Brain microvascular endothelial cell (primary cell): ENCODE measurements around the gene AKR1C8.

ENCODE experiments used
- DNase-seq: peaks from one replicate; pipeline ENCODE4 v3.0.0-alpha.2; 2020
- H3K27ac ChIP-seq: fragments of 250-450 bp; sonication (Bioruptor Pico); 2 replicates; pipeline ENCODE4 v1.5.1; 2020; ENCODE audit warnings: mild to moderate bottlenecking, moderate library complexity
- H3K27me3 ChIP-seq: fragments of 250-450 bp; sonication (Bioruptor Pico); replicated peaks from 2 replicates; pipeline ENCODE4 v1.5.1; 2020; ENCODE audit warnings: mild to moderate bottlenecking
- H3K36me3 ChIP-seq: fragments of 250-450 bp; sonication (Bioruptor Pico); replicated peaks from 2 replicates; pipeline ENCODE4 v1.5.1; 2020; ENCODE audit warnings: mild to moderate bottlenecking
- H3K4me3 ChIP-seq: 2 replicates; pipeline ENCODE4 v1.5.1; 2011; ENCODE audit warnings: low read depth, mild to moderate bottlenecking, control low read depth, low read length, moderate library complexity
- CTCF ChIP-seq: IDR thresholded peaks from 2 replicates; pipeline ENCODE4 v1.5.1; 2011; ENCODE audit warnings: low read depth, mild to moderate bottlenecking, moderate library complexity, low read length, control low read depth, inconsistent platforms; ENCODE audit errors: missing control alignments
- in situ Hi-C: cut with HindIII; loops from 2 replicates; pipeline ENCODE4 v1.10.0; 2017; ENCODE audit warnings: low sequenced_read_pairs, low pct_ligation_motif_present

AKR1C8 gene

GRCh38 chr10:5107860-5108526, 77.0 kb downstream of the AKR1C8 start:
- in situ Hi-C loops, result no loop called here
- Histone ChIP-seq H3K27me3 (no peaks in the 10 kb centered on the region), H3K4me3 (no peak overlapping the region), H3K36me3 (no peaks in the 10 kb centered on the region), H3K27ac (no peak overlapping the region)
- TF ChIP-seq CTCF, result no peak
- no peak for DNase-seq

GRCh38 chr10:5106553-5106952, 78.4 kb downstream of the AKR1C8 start:
- Histone ChIP-seq H3K36me3 (no peaks in the 10 kb centered on the region), H3K27me3 (no peaks in the 10 kb centered on the region), H3K27ac (no peak overlapping the region), H3K4me3 (no peak overlapping the region)
- DNase-seq, result no peak
- in situ Hi-C loops, result no loop called here
- no peak for TF ChIP-seq CTCF

- DNase-seq, result no peak
- Histone ChIP-seq H3K4me3 (no peak overlapping the region), H3K27ac (no peak overlapping the region), H3K36me3 (no peaks in the 10 kb centered on the region), H3K27me3 (no peaks in the 10 kb centered on the region)
- no peak for TF ChIP-seq CTCF
- in situ Hi-C loops, result no loop called here
These were observed 79.3 kb downstream of the AKR1C8 start for GRCh38 chr10:5105626-5106025.
